K562 (cell line): ENCODE measurements around the gene PGS1. TPM values are rescaled to one million over a fixed set of nuclear protein-coding genes. Genes with fewer than 3 reads are reported as not detected.

Experiments used
- ETS2 ChIP-seq: IDR thresholded peaks from 2 replicates; pipeline ENCODE4 v1.6.1; 2016; ENCODE audit warnings: borderline replicate concordance, missing genetic modification characterization, mild to moderate bottlenecking, moderate library complexity, missing compliant biosample characterization; ENCODE audit not compliant: poor library complexity, severe bottlenecking
- polyA plus RNA-seq, 8 experiments: library from polyadenylated mRNA; depleted of rRNA in 4 of 8; stranded (reverse) in 5 of 8; unstranded in 3 of 8; fragments of >200 nt; fragmentation: Nextera tagmentation in 2 of 8; fragmentation: Illumina TruSeq in 1 of 8; extraction: Ambion mirVana in 2 of 8; extraction: Trizol in 1 of 8; gene quantifications; 2 replicates each; pipeline versions ENCODE4 v1.2.1 to v1.2.3, GENCODE V29; 2011 to 2014; ENCODE audit warnings: inconsistent platforms in 1 of 8, missing spikeins in 1 of 8
- total RNA-seq, 7 experiments: library from RNA; depleted of rRNA in 6 of 7; stranded (reverse); fragments of >200 nt in 6 of 7; fragmentation: Illumina TruSeq in 2 of 7; extraction: Trizol in 2 of 7; gene quantifications; 2 replicates each; pipeline versions ENCODE4 v1.2.1 to v1.2.3, GENCODE V29; 2011 to 2021; ENCODE audit warnings: low replicate concordance in 1 of 7
- TF ChIP-seq, protein P1 (sequence below), 3 experiments: IDR thresholded peaks in 2 of 3; conservative IDR thresholded peaks in 1 of 3; 2 replicates each; pipeline ENCODE4 v1.5.1; 2011 to 2012; ENCODE audit warnings: low read length in 3 of 3, mild to moderate bottlenecking in 3 of 3, control low read depth in 2 of 3, improper control_type of control experiment in 1 of 3, inconsistent platforms in 1 of 3, low read depth in 1 of 3, mixed read lengths in 1 of 3, moderate library complexity in 1 of 3; ENCODE audit not compliant: insufficient read depth in 2 of 3
- TF ChIP-seq, protein P2 (sequence below): IDR thresholded peaks from 2 replicates; pipeline ENCODE4 v1.6.1; 2014; ENCODE audit warnings: antibody characterized with exemption
- TF ChIP-seq, protein P3 (sequence below): fragments of 200-800 bp; sonication (Bioruptor generic); IDR thresholded peaks from 2 replicates; pipeline ENCODE4 v1.6.1; 2016; ENCODE audit warnings: missing genetic modification characterization, missing compliant biosample characterization

Gene PGS1
- total and polyA plus RNA-seq, 9 of the 15 experiments (the other 6 are each of a cell fraction or from before 2014, with no cell fraction given) = 1.3 to 39.4 (median 22.3) TPM

DNA sequence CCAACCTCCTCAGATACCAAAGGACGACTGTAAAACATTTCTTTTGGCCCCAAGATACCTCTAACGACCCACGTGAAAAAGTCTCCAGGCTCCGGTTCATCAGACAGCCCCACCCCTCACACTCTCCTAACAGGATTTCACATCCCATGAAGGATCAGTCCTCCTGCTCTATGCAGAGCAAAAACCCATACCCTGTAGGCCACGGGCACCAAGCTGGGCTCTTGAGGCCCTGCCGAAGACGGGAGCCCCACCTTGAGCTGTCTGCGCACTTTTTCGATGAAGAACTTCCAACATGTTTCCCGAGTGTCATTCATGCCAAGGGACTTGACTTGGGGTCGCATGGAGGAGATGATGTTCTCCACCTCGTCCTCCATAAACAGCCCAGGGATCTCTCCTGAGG lies 89.9 kb downstream of the PGS1 start (continued):
- no peak for TF ChIP-seq ETS2 (tag)
- TF ChIP-seq, protein P1, sequence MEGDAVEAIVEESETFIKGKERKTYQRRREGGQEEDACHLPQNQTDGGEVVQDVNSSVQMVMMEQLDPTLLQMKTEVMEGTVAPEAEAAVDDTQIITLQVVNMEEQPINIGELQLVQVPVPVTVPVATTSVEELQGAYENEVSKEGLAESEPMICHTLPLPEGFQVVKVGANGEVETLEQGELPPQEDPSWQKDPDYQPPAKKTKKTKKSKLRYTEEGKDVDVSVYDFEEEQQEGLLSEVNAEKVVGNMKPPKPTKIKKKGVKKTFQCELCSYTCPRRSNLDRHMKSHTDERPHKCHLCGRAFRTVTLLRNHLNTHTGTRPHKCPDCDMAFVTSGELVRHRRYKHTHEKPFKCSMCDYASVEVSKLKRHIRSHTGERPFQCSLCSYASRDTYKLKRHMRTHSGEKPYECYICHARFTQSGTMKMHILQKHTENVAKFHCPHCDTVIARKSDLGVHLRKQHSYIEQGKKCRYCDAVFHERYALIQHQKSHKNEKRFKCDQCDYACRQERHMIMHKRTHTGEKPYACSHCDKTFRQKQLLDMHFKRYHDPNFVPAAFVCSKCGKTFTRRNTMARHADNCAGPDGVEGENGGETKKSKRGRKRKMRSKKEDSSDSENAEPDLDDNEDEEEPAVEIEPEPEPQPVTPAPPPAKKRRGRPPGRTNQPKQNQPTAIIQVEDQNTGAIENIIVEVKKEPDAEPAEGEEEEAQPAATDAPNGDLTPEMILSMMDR (IDR thresholded peaks at IDR 0.05 in 2 of 3, conservative IDR thresholded peaks at IDR 0.05 in 1 of 3; ENCODE audit: insufficient read depth in 2 of 3, low read depth in 1 of 3, low read length in 3 of 3) = no peak
- TF ChIP-seq, protein P2, sequence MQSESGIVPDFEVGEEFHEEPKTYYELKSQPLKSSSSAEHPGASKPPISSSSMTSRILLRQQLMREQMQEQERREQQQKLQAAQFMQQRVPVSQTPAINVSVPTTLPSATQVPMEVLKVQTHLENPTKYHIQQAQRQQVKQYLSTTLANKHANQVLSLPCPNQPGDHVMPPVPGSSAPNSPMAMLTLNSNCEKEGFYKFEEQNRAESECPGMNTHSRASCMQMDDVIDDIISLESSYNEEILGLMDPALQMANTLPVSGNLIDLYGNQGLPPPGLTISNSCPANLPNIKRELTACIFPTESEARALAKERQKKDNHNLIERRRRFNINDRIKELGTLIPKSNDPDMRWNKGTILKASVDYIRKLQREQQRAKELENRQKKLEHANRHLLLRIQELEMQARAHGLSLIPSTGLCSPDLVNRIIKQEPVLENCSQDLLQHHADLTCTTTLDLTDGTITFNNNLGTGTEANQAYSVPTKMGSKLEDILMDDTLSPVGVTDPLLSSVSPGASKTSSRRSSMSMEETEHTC = no peak
- TF ChIP-seq, protein P3, sequence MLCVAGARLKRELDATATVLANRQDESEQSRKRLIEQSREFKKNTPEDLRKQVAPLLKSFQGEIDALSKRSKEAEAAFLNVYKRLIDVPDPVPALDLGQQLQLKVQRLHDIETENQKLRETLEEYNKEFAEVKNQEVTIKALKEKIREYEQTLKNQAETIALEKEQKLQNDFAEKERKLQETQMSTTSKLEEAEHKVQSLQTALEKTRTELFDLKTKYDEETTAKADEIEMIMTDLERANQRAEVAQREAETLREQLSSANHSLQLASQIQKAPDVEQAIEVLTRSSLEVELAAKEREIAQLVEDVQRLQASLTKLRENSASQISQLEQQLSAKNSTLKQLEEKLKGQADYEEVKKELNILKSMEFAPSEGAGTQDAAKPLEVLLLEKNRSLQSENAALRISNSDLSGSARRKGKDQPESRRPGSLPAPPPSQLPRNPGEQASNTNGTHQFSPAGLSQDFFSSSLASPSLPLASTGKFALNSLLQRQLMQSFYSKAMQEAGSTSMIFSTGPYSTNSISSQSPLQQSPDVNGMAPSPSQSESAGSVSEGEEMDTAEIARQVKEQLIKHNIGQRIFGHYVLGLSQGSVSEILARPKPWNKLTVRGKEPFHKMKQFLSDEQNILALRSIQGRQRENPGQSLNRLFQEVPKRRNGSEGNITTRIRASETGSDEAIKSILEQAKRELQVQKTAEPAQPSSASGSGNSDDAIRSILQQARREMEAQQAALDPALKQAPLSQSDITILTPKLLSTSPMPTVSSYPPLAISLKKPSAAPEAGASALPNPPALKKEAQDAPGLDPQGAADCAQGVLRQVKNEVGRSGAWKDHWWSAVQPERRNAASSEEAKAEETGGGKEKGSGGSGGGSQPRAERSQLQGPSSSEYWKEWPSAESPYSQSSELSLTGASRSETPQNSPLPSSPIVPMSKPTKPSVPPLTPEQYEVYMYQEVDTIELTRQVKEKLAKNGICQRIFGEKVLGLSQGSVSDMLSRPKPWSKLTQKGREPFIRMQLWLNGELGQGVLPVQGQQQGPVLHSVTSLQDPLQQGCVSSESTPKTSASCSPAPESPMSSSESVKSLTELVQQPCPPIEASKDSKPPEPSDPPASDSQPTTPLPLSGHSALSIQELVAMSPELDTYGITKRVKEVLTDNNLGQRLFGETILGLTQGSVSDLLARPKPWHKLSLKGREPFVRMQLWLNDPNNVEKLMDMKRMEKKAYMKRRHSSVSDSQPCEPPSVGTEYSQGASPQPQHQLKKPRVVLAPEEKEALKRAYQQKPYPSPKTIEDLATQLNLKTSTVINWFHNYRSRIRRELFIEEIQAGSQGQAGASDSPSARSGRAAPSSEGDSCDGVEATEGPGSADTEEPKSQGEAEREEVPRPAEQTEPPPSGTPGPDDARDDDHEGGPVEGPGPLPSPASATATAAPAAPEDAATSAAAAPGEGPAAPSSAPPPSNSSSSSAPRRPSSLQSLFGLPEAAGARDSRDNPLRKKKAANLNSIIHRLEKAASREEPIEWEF (CRISPR knock-in tag) = no peak
